Loucy (cell line): Measurements from ENCODE around the gene FAM53B.
A peak's percentile ranks its signal among the peaks of the same experiment; 100 is the strongest.
"Not testable (repeated sequence)": the region's sequence is repeated elsewhere in the genome, so short reads cannot be mapped to it uniquely, and the experiment has no call there.

Source experiments
- H2AFZ ChIP-seq: fragments of 200-600 bp; sonication (generic); 2 replicates; pipeline ENCODE4 v1.6.0; 2016; ENCODE audit warnings: antibody characterized with exemption, mild to moderate bottlenecking, low read length, moderate library complexity
- H3F3A ChIP-seq: fragments of 200-600 bp; 2 replicates; pipeline ENCODE4 v1.6.0; 2016; ENCODE audit warnings: antibody characterized with exemption, low read depth, mild to moderate bottlenecking
- H3K27me3 ChIP-seq: fragments of 200-600 bp; sonication (generic); 2 replicates; pipeline ENCODE4 v1.6.1; 2014; ENCODE audit warnings: low read length, mild to moderate bottlenecking; ENCODE audit not compliant: insufficient read depth, poor library complexity, severe bottlenecking
- H3K36me3 ChIP-seq: fragments of 200-600 bp; sonication (generic); 2 replicates; pipeline ENCODE4 v1.6.1; 2016; ENCODE audit warnings: low read length; ENCODE audit not compliant: insufficient read depth
- H3K4me1 ChIP-seq: fragments of 200-600 bp; sonication (generic); 2 replicates; pipeline ENCODE4 v1.5.1; 2014; ENCODE audit warnings: low read length, mild to moderate bottlenecking; ENCODE audit not compliant: insufficient read depth, poor library complexity, severe bottlenecking
- H3K4me2 ChIP-seq: fragments of 200-600 bp; sonication (generic); 2 replicates; pipeline ENCODE4 v1.6.0; 2014; ENCODE audit warnings: antibody characterized with exemption, low read length, low read depth, mild to moderate bottlenecking; ENCODE audit not compliant: poor library complexity, severe bottlenecking
- H3K4me3 ChIP-seq: fragments of 200-600 bp; sonication (generic); 2 replicates; pipeline ENCODE4 v1.5.1; 2014; ENCODE audit warnings: low read length, mild to moderate bottlenecking, mixed read lengths; ENCODE audit not compliant: poor library complexity, severe bottlenecking
- H3K79me2 ChIP-seq: fragments of 200-600 bp; sonication (generic); 2 replicates; pipeline ENCODE4 v1.6.1; 2014; ENCODE audit warnings: low read length; ENCODE audit not compliant: insufficient read depth
- H3K9ac ChIP-seq: fragments of 200-600 bp; sonication (generic); 2 replicates; pipeline ENCODE4 v1.6.0; 2014; ENCODE audit warnings: mild to moderate bottlenecking, low read depth, low read length, moderate library complexity; ENCODE audit not compliant: poor library complexity, severe bottlenecking
- H3K9me2 ChIP-seq: fragments of 200-600 bp; sonication (generic); replicated peaks from 2 replicates; pipeline ENCODE4 v1.6.1; 2016; ENCODE audit warnings: low read depth, low read length, mixed read lengths
- H3K9me3 ChIP-seq: fragments of 200-600 bp; sonication (generic); 2 replicates; pipeline ENCODE4 v1.6.1; 2014; ENCODE audit warnings: mild to moderate bottlenecking, antibody characterized with exemption, low read length, low read depth; ENCODE audit not compliant: insufficient read depth
- H4K20me1 ChIP-seq: fragments of 200-600 bp; sonication (generic); 2 replicates; pipeline ENCODE4 v1.6.0; 2014; ENCODE audit warnings: antibody characterized with exemption, low read length, mild to moderate bottlenecking; ENCODE audit not compliant: insufficient read depth, poor library complexity, severe bottlenecking
- EZH2phosphoT487 ChIP-seq: fragments of 200-600 bp; IDR thresholded peaks from 2 replicates; pipeline ENCODE4 v1.6.1; 2018; ENCODE audit warnings: antibody characterized with exemption, mild to moderate bottlenecking, moderate library complexity, borderline replicate concordance
- TF ChIP-seq, protein P1 (sequence below): fragments of 200-600 bp; sonication (generic); conservative IDR thresholded peaks from 2 replicates; pipeline ENCODE4 v1.5.1; 2014; ENCODE audit warnings: mild to moderate bottlenecking, antibody characterized with exemption, low read length

FAM53B gene, protein sequence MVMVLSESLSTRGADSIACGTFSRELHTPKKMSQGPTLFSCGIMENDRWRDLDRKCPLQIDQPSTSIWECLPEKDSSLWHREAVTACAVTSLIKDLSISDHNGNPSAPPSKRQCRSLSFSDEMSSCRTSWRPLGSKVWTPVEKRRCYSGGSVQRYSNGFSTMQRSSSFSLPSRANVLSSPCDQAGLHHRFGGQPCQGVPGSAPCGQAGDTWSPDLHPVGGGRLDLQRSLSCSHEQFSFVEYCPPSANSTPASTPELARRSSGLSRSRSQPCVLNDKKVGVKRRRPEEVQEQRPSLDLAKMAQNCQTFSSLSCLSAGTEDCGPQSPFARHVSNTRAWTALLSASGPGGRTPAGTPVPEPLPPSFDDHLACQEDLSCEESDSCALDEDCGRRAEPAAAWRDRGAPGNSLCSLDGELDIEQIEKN

DNA sequence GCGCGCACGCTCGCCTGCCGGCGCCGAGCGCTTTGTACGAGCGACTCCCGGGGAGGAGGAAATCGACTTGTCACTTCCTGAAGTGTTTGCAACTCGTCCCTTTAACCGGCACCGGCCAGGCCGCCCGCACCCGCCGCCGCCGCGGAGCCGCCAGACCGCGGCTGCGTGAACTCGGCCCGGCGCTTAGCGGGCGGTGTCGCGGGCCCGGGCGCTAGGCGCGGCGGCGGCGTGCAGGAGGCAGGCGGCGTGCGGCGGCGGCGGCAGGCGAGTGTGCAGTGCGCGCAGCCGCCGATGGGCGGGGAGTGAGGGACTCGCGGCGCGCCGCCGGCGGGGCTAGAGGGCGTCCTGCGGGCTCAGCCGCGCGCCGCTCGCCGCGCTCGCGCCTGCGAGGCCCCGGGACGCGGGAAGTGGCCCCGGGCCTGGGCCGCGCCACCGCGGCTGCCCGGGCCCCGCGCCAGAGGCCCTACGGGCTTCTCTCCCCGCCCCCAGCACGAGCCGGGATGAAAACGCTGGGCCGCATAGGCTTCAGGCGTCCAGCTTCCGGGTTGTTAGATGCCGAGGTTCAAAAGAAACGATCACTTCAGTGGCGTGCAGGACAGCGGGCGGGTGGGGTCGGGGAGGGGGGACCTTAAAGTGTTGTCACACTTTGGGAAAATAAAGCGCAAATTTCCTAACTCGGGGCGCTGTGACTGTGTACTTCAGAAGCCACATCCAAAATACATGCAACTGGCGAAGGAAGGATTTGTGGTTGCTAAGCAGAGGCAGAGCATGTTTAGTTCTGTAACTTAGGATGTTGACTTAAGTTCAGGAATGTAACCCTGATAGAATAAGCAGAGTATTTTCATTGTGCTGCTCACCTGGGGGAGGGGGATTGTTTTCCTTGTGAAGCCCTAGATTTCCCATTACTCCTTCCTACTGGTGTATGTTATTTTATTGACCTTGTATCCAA lies at the start of gene FAM53B:
TSS of gene FAM53B (minus strand) at position 277 of the 949 bp plus-strand sequence. CDS start 37,665 bp downstream, outside the sequence.
- TF ChIP-seq, protein P1, sequence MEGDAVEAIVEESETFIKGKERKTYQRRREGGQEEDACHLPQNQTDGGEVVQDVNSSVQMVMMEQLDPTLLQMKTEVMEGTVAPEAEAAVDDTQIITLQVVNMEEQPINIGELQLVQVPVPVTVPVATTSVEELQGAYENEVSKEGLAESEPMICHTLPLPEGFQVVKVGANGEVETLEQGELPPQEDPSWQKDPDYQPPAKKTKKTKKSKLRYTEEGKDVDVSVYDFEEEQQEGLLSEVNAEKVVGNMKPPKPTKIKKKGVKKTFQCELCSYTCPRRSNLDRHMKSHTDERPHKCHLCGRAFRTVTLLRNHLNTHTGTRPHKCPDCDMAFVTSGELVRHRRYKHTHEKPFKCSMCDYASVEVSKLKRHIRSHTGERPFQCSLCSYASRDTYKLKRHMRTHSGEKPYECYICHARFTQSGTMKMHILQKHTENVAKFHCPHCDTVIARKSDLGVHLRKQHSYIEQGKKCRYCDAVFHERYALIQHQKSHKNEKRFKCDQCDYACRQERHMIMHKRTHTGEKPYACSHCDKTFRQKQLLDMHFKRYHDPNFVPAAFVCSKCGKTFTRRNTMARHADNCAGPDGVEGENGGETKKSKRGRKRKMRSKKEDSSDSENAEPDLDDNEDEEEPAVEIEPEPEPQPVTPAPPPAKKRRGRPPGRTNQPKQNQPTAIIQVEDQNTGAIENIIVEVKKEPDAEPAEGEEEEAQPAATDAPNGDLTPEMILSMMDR: no peak
- TF ChIP-seq EZH2phosphoT487: no peak
- Histone ChIP-seq H3K4me1 (peaks cover 36% of the 10 kb centered on the region), H3K36me3 (peaks cover 11% of the 10 kb centered on the region; the same call in 1 of the 2 replicates), H2AFZ (peak within 1 kb of the TSS; percentile 82), H3K27me3 (no peaks in the 10 kb centered on the region), H4K20me1 (peaks cover 28% of the 10 kb centered on the region), H3K79me2 (peaks cover 43% of the 10 kb centered on the region), H3K9me2 (no peaks in the 10 kb centered on the region), H3K4me2 (peak within 1 kb of the TSS; percentile 99), H3K9me3 (no peaks in the 10 kb centered on the region), H3F3A (peaks cover 5% of the 10 kb centered on the region; the same call in 1 of the 2 replicates), H3K4me3 (peak within 1 kb of the TSS; percentile 95), H3K9ac (peak within 1 kb of the TSS; percentile 95)

DNA sequence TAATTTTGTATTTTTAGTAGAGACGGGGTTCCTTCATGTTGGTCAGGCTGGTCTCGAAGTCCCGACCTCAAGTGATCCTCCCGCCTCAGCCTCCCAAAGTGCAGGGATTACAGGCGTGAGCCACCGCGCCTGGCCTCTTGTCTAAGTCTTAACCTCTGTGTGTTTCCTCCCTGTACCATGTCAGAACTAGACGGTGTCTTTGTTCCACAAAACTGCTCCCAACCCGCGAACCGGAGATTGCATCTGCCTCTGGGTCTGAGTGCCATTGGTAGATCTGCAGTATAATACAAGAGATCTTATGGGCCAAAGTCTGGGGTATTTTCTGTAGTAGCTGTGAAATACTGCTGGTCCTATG lies 48.8 kb upstream of the FAM53B start:
- Histone ChIP-seq H3K9ac (no peak overlapping the region), H2AFZ (no peak overlapping the region), H3K4me2 (peak overlapping the region; percentile 82), H3K79me2 (peaks cover 27% of the 10 kb centered on the region), H3K36me3 (no peaks in the 10 kb centered on the region), H3K9me2 (no peaks in the 10 kb centered on the region), H3K9me3 (no peaks in the 10 kb centered on the region), H3F3A (no peaks in the 10 kb centered on the region), H3K27me3 (no peaks in the 10 kb centered on the region), H4K20me1 (peaks cover 2% of the 10 kb centered on the region), H3K4me3 (peak overlapping the region; percentile 88), H3K4me1 (peaks cover 8% of the 10 kb centered on the region)
- no peak for TF ChIP-seq EZH2phosphoT487
- TF ChIP-seq, protein P1: no peak

DNA sequence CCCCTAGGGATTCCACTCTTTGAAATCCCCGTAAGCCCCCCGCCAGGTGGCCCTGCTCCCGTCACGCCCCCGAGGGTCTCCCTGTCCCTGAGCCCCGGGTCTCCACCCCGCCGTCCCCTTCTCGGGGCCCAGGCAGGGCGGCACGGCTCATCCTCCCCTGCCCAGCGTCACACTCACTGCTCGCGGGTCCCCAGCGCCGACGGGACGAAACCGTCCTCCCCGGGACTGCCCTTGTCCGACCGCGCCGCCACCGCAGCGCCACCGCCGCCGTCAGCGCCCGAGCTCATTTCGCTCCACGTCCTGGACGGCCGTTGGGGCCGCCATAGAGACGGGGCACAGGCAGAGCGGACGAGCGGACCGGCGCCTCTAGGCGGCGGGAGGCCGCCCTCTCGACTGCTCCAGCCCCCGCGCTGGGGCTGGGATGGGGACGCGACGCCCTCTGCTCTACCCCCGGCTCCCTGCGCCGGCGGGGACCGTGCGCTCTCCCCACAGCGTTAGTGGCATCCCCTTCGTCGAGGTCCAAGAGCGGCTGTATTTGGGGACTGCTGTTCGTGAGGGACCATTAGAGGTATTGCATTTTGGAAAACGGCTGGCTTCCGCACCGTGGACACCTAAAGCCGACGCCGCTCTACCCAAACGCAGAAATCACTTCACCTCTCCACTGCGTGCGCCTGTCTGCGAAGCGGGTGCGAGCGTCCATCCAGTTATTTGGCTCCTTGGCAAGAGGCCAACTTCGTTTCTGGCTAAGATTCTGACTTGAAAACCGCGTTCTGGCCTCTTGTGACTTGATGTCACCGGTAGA lies 47.6 kb upstream of the FAM53B start, which contains the start of gene EEF1AKMT2:
TSS of gene EEF1AKMT2 (minus strand) at position 341 of the 802 bp plus-strand sequence. CDS start at position 287, 54 bp downstream.
- peaks cover 27% of the 10 kb centered on the region for H3K79me2 ChIP-seq
- peak within 1 kb of the TSS; percentile 99 for H2AFZ ChIP-seq
- peak within 1 kb of the TSS; percentile 88 for H3K4me3 ChIP-seq
- no peaks in the 10 kb centered on the region for H3K27me3 ChIP-seq
- H3F3A ChIP-seq: no peaks in the 10 kb centered on the region
- no peaks in the 10 kb centered on the region for H3K9me2 ChIP-seq
- no peaks in the 10 kb centered on the region for H3K36me3 ChIP-seq
- H3K9ac ChIP-seq: peak within 1 kb of the TSS; percentile 97
- TF ChIP-seq EZH2phosphoT487: no peak
- TF ChIP-seq, protein P1: peak; percentile 47; the same call in 1 of the 2 replicates
- H3K4me1 ChIP-seq: peaks cover 8% of the 10 kb centered on the region
- H3K4me2 ChIP-seq: peak within 1 kb of the TSS; percentile 84
- no peaks in the 10 kb centered on the region for H3K9me3 ChIP-seq
- peaks cover 2% of the 10 kb centered on the region for H4K20me1 ChIP-seq

DNA sequence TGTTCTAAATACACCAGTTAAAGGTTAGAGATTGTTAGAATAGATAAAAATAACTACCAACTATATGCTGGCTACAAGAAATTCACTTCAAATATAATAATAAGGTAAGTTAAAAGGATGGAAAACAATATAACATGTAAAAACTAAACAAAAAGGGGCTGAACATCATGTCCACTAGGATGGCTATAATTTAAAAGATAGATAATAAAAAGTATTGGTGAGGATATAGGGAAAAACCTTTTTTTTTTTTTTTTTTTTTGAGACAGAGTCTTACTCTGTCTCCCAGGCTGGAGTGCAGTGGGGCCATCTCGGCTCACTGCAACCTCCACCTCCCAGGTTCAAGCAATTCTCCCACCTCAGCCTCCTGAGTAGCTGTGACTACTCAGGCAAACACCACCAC lies 38.7 kb upstream of the FAM53B start:
- not testable (repeated sequence) for H3K79me2 ChIP-seq, H3K9me2 ChIP-seq, H2AFZ ChIP-seq, H3K4me3 ChIP-seq, H3K9me3 ChIP-seq, H3K27me3 ChIP-seq, H3K9ac ChIP-seq, H4K20me1 ChIP-seq, H3F3A ChIP-seq, H3K4me2 ChIP-seq, H3K4me1 ChIP-seq, H3K36me3 ChIP-seq
